Panc1 (cell line): ENCODE measurements around the gene UBQLN4. TPM values are rescaled to one million over a fixed set of nuclear protein-coding genes. Genes with fewer than 3 reads are reported as not detected.
A peak's percentile ranks its signal among the peaks of the same experiment; 100 is the strongest.

Experiments used
- ATAC-seq: fragments of 200-7000 bp; cut with Tn5 transposase; 2 replicates; pipeline ENCODE4 v1.9.1; 2020; ENCODE audit warnings: mild to moderate bottlenecking, moderate library complexity
- BruUV-seq: library from RNA; stranded (reverse); fragments of 400-500 nt; replicated peaks from 2 replicates; lab custom pipeline; 2021; lab: Mats Ljungman, UMichigan
- CTCF ChIA-PET: fragments of 300-600 bp; sonication (Branson Sonifier 250); formaldehyde crosslinking; loops from one replicate; lab custom pipeline; 2022; ENCODE audit warnings: antibody characterized with exemption; lab: Charles Lee
- POLR2A ChIA-PET: fragments of 300-600 bp; sonication (Branson Sonifier 250); formaldehyde crosslinking; loops from one replicate; lab custom pipeline; 2022; ENCODE audit warnings: antibody characterized with exemption; lab: Charles Lee
- DNase-seq: peaks from one replicate; pipeline ENCODE4 v3.0.0-alpha.2; 2010; ENCODE audit warnings: low read depth, low spot score
- H3K27ac ChIP-seq: 2 replicates; pipeline ENCODE4 v1.5.1; 2011; ENCODE audit warnings: mild to moderate bottlenecking, low read length, inconsistent platforms
- H3K27me3 ChIP-seq: fragments of 200-500 bp; sonication (Bioruptor generic); 2 replicates; pipeline ENCODE4 v1.6.0; 2014; ENCODE audit warnings: low read length, inconsistent platforms; ENCODE audit not compliant: control insufficient read depth, insufficient read depth
- H3K36me3 ChIP-seq: fragments of 200-500 bp; sonication (Bioruptor generic); 2 replicates; pipeline ENCODE4 v1.5.1; 2014; ENCODE audit warnings: inconsistent platforms, mild to moderate bottlenecking, low read length, moderate library complexity; ENCODE audit not compliant: control insufficient read depth, insufficient read depth
- H3K4me1 ChIP-seq: 2 replicates; pipeline ENCODE4 v1.5.1; 2011; ENCODE audit warnings: inconsistent platforms, mild to moderate bottlenecking, low read length, moderate library complexity; ENCODE audit not compliant: control insufficient read depth, insufficient read depth
- H3K4me3 ChIP-seq, 2 experiments: 2 replicates each; pipeline ENCODE4 v1.5.1; 2011 to 2012; ENCODE audit warnings: low read depth in 2 of 2, low read length in 2 of 2, mild to moderate bottlenecking in 2 of 2, inconsistent platforms in 1 of 2, moderate library complexity in 1 of 2
- H3K9me3 ChIP-seq: fragments of 200-500 bp; sonication (Bioruptor generic); 2 replicates; pipeline ENCODE4 v1.5.1; 2014; ENCODE audit warnings: low read depth, mild to moderate bottlenecking, inconsistent platforms, low read length, moderate library complexity; ENCODE audit not compliant: control insufficient read depth, insufficient read depth
- CTCF ChIP-seq: fragments of 450-650 bp; IDR thresholded peaks from 2 replicates; pipeline ENCODE4 v1.5.1; 2017; ENCODE audit warnings: mild to moderate bottlenecking
- POLR2AphosphoS5 ChIP-seq: IDR thresholded peaks from 2 replicates; pipeline ENCODE4 v1.6.1; 2012; ENCODE audit warnings: mild to moderate bottlenecking, low read depth, low read length, moderate library complexity
- SIN3A ChIP-seq: IDR thresholded peaks from 2 replicates; pipeline ENCODE4 v1.6.1; 2012; ENCODE audit warnings: low read depth, mild to moderate bottlenecking, low read length, moderate library complexity, borderline replicate concordance; ENCODE audit not compliant: insufficient read depth
- TCF7L2 ChIP-seq: IDR thresholded peaks from 2 replicates; pipeline ENCODE4 v1.6.1; 2011; ENCODE audit warnings: mild to moderate bottlenecking, low read depth, low read length, inconsistent platforms
- in situ Hi-C: cut with HindIII; loops from 2 replicates; pipeline ENCODE4 v1.10.0; 2016; ENCODE audit warnings: low sequenced_read_pairs, low pct_unique_long_range_greater_than_20kb
- intact Hi-C: fragments of 100-400 bp; cut with micrococcal nuclease; formaldehyde crosslinking; loops from one replicate; pipeline ENCODE4 v1.10.0; 2022; ENCODE audit not compliant: unreplicated experiment
- total RNA-seq: library from RNA; stranded (reverse); gene quantifications from one replicate; pipeline ENCODE4 v1.2.1, GENCODE V29; 2021; ENCODE audit not compliant: unreplicated experiment
- TF ChIP-seq, protein P1 (sequence below), 2 experiments: IDR thresholded peaks; 2 replicates each; pipeline ENCODE4 v1.6.1; 2011 to 2012; ENCODE audit warnings: low read depth in 2 of 2, control low read depth in 1 of 2, low read length in 1 of 2, mild to moderate bottlenecking in 1 of 2, moderate library complexity in 1 of 2; ENCODE audit not compliant: insufficient read depth in 1 of 2

Gene UBQLN4
- total RNA-seq, 1 experiment from 2014 or later = 60.0 TPM

- Histone ChIP-seq H3K4me1 (peaks cover 25% of the 10 kb centered on the region), H3K27me3 (no peaks in the 10 kb centered on the region), H3K27ac (no peak overlapping the region), H3K4me3 (no peak overlapping the region), H3K36me3 (no peaks in the 10 kb centered on the region), H3K9me3 (no peaks in the 10 kb centered on the region)
- intact Hi-C loops (no loop called here), in situ Hi-C loops (no loop called here)
- ChIA-PET CTCF (no interaction called here), POLR2A (interaction anchor here (0.6 kb wide), 1 partner anchor 221 kb away, joined by 3 read pairs; no protein-coding TSS in a partner anchor)
- ATAC-seq (no peak), DNase-seq (no peak)
- no peak for TF ChIP-seq SIN3A
- no TSS peak for BruUV-seq
These were observed 49.7 kb downstream of the UBQLN4 start for GRCh38 chr1:156003923-156004188.

DNA sequence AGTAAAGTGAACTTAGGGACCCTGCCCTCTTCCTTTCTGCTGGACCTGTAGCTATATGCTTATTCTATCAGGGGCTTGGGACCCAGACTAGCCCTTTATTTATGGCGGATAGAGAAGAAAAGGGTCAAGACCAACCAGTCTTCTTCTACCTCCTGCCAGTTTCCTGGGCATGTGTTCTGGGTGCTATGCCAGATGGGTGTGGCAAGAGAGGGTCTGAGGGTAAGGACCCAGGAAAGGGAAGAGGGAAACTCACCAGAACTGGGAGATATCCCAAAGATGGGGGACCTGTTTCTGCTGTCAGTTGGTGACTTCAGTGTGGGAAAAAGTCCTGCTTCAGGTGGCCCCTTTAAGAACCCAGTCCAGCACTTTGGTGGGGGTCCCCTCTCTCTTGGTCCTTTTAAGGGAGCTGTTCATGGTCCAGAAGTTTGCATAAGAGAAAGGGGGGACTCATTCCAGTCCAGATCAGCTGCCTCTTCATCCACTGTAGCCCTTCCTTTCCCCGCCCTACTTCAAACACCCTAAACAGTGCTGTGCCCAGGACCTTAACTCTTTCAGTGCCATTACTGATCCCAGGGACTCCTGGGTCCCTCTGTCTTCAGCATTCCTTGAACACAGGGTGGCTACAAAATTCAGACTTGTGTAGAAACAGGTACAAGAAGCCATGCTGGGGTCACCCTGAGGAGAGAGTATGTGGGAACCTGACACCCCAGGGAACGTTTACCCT lies 51.2 kb downstream of the UBQLN4 start:
- no peak overlapping the region for H3K4me3 ChIP-seq
- in situ Hi-C loops = no loop called here
- H3K27ac ChIP-seq = peak overlapping the region; percentile 21; the same call in 1 of the 2 replicates
- POLR2A ChIA-PET = interaction anchor here (0.6 kb wide), 1 partner anchor 12 kb away, joined by 4 read pairs; no protein-coding TSS in a partner anchor
- intact Hi-C loops = no loop called here
- H3K9me3 ChIP-seq = no peaks in the 10 kb centered on the region
- ATAC-seq = no peak
- no peaks in the 10 kb centered on the region for H3K27me3 ChIP-seq
- no peaks in the 10 kb centered on the region for H3K36me3 ChIP-seq
- TF ChIP-seq TCF7L2 = no peak
- TF ChIP-seq CTCF = no peak
- TF ChIP-seq, protein P1, sequence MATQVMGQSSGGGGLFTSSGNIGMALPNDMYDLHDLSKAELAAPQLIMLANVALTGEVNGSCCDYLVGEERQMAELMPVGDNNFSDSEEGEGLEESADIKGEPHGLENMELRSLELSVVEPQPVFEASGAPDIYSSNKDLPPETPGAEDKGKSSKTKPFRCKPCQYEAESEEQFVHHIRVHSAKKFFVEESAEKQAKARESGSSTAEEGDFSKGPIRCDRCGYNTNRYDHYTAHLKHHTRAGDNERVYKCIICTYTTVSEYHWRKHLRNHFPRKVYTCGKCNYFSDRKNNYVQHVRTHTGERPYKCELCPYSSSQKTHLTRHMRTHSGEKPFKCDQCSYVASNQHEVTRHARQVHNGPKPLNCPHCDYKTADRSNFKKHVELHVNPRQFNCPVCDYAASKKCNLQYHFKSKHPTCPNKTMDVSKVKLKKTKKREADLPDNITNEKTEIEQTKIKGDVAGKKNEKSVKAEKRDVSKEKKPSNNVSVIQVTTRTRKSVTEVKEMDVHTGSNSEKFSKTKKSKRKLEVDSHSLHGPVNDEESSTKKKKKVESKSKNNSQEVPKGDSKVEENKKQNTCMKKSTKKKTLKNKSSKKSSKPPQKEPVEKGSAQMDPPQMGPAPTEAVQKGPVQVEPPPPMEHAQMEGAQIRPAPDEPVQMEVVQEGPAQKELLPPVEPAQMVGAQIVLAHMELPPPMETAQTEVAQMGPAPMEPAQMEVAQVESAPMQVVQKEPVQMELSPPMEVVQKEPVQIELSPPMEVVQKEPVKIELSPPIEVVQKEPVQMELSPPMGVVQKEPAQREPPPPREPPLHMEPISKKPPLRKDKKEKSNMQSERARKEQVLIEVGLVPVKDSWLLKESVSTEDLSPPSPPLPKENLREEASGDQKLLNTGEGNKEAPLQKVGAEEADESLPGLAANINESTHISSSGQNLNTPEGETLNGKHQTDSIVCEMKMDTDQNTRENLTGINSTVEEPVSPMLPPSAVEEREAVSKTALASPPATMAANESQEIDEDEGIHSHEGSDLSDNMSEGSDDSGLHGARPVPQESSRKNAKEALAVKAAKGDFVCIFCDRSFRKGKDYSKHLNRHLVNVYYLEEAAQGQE (IDR thresholded peaks at IDR 0.05; ENCODE audit: insufficient read depth in 1 of 2, low read depth in 2 of 2, low read length in 1 of 2) = no peak
- TF ChIP-seq POLR2AphosphoS5 = no peak
- TF ChIP-seq SIN3A = no peak
- no TSS peak for BruUV-seq
- peaks cover 25% of the 10 kb centered on the region for H3K4me1 ChIP-seq
- no peak for DNase-seq
- CTCF ChIA-PET = interaction anchor here (1.1 to 1.7 kb wide), 2 partner anchors 13 to 64 kb away, joined by 4 read pairs; no protein-coding TSS in a partner anchor

DNA sequence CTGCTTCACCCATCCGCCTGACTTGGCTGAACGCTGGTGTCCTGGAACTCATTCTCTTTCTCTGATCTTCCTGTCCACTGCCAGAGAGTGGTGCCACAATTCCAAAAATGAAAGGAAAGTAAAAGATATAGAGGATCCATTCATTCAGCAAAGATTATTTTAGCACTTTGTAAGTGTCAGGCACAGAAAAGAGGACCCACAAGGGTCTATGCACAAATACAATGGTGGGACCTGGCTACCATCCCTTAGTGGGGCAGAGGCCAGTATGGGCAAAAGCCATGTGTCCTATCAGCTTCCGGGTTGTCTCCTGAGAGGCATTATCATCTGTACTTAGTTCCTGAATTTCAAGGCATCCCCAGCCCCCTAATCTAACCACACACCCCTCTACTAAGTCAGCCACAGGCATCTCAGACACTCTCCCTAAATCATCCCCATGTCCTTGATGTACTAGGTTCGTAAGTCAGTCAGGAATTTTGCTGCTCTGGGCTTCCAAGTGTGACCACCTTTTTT lies 51.9 kb downstream of the UBQLN4 start:
- no TSS peak for BruUV-seq
- Histone ChIP-seq H3K36me3 (no peaks in the 10 kb centered on the region), H3K4me1 (peaks cover 25% of the 10 kb centered on the region), H3K9me3 (no peaks in the 10 kb centered on the region), H3K27ac (peak overlapping the region; percentile 70), H3K4me3 (no peak overlapping the region), H3K27me3 (no peaks in the 10 kb centered on the region)
- ATAC-seq (peak; percentile 59), DNase-seq (no peak)
- POLR2A ChIA-PET = no interaction called here
- intact Hi-C loops = no loop called here
- in situ Hi-C loops = no loop called here
- TF ChIP-seq POLR2AphosphoS5 (no peak), CTCF (no peak), SIN3A (no peak), TCF7L2 (no peak)
- TF ChIP-seq, protein P1 (IDR thresholded peaks at IDR 0.05; ENCODE audit: insufficient read depth in 1 of 2, low read depth in 2 of 2, low read length in 1 of 2) = no peak
- CTCF ChIA-PET = interaction anchor here (1.7 kb wide), 1 partner anchor 64 kb away, joined by 4 read pairs; no protein-coding TSS in a partner anchor
